Small intestine (tissue), 7 donors: ENCODE data around the gene KLHL21. TPM values are rescaled to one million over a fixed set of nuclear protein-coding genes. Genes with fewer than 3 reads are reported as not detected.
A peak's percentile ranks its signal among the peaks of the same experiment; 100 is the strongest.
"Not testable (repeated sequence)": the region's sequence is repeated elsewhere in the genome, so short reads cannot be mapped to it uniquely, and the experiment has no call there.

Source experiments
- DNase-seq, 2 donors: peaks; one replicate each; pipeline versions ENCODE4 v3.0.0 to v3.0.0-alpha.2; 2013
- FAIRE-seq: peaks from 2 replicates; lab custom pipeline; 2012; peaks lifted over from hg19 to GRCh38; lab: Jason Lieb, UNC
- H3K27ac ChIP-seq, 3 donors: one replicate each; pipeline ENCODE4 v1.5.1; 2013; ENCODE audit warnings: low read length in 2 of 3, mild to moderate bottlenecking in 2 of 3, control low read depth in 1 of 3, inconsistent platforms in 1 of 3, low read depth in 1 of 3, moderate library complexity in 1 of 3
- H3K27me3 ChIP-seq, 3 donors: one replicate each; pipeline ENCODE4 v1.6.1; 2013; ENCODE audit warnings: low read length in 3 of 3, inconsistent platforms in 1 of 3; ENCODE audit not compliant: control insufficient read depth in 3 of 3, insufficient read depth in 3 of 3
- H3K36me3 ChIP-seq, 3 donors: one replicate each; pipeline ENCODE4 v1.6.1; 2013; ENCODE audit warnings: low read length in 3 of 3, inconsistent platforms in 1 of 3, low read depth in 1 of 3, mild to moderate bottlenecking in 1 of 3, moderate library complexity in 1 of 3; ENCODE audit not compliant: control insufficient read depth in 3 of 3, insufficient read depth in 2 of 3
- H3K4me1 ChIP-seq, 3 donors: one replicate each; pipeline ENCODE4 v1.6.1; 2013; ENCODE audit warnings: low read length in 2 of 3, inconsistent platforms in 1 of 3, low read depth in 1 of 3, mild to moderate bottlenecking in 1 of 3, moderate library complexity in 1 of 3; ENCODE audit not compliant: control insufficient read depth in 3 of 3, insufficient read depth in 2 of 3
- H3K4me3 ChIP-seq, 3 donors: one replicate each; pipeline ENCODE4 v1.5.1; 2013; ENCODE audit warnings: low read length in 3 of 3, control low read depth in 1 of 3, inconsistent platforms in 1 of 3, low read depth in 1 of 3, mild to moderate bottlenecking in 1 of 3, moderate library complexity in 1 of 3
- H3K9me3 ChIP-seq, 2 donors: one replicate each; pipeline ENCODE4 v1.6.1; 2013; ENCODE audit warnings: low read depth in 1 of 2, low read length in 1 of 2; ENCODE audit not compliant: control insufficient read depth in 2 of 2, insufficient read depth in 1 of 2
- WGBS, 3 donors: extraction: QIAGEN DNeasy Blood & Tissue Kit; methylation state at CpG; one replicate each; pipeline ENCODE4 v1.1.7; 2013; 5-methylcytosine and 5-hydroxymethylcytosine counted together
- polyA plus RNA-seq, 4 donors: library from polyadenylated mRNA; stranded (reverse) in 3 of 4; unstranded in 1 of 4; fragments of 200-250 nt in 3 of 4; fragments of 120-200 nt in 1 of 4; gene quantifications; one replicate each; pipeline versions ENCODE4 v1.2.1 to v1.2.3, GENCODE V29; 2013
- donor health status: healthy with polysubstance abuse.
- donor health status: control.
- donor health status: control.
- donor health status: Bipolar disorder and iron deficiency.
- donor health status: healthy.

Gene KLHL21
- polyA plus RNA-seq, 4 donors: 3.1 to 10.5 (median 6.4) TPM

DNA sequence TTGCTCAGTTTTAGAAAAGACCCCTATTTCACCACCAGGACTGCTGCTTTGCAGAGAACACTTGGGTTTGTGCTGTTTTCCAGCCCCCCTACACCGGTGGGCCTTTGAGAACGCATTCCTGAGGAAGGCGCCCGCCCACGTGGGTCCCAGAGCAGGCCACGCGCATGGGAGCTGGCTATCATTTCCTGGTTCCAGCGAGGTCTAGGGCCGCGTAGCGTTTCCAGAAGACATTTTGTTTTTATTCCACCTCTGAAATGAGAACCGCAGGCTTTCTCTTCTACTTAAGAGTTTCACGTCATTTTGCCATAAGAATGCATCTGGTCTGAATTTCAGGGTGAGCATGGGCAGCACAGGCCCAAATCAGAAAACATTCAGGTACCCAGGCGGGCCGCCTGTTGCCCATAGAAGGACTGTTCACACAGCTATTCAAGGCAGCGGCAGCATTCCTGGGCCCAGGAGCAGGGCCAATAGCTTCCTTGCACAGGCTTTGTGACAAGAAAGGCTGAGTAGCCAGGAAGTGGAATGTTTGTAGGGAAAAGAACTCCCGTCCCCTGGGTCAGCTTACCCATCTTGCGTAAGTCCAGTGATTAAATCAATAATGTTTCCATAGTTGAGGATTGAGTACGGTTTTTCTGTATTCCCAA is 1.4 kb upstream of the KLHL21 start:
- no peak for DNase-seq
- Histone ChIP-seq H3K36me3 (peaks cover 0 to 9% (median 0%) of the 10 kb centered on the region in 3 donors), H3K4me1 (peaks cover 0 to 22% (median 3%) of the 10 kb centered on the region in 3 donors), H3K9me3 (no peaks in the 10 kb centered on the region), H3K4me3 (peak overlapping the region in 2 of 3 donors; percentile 41 to 89), H3K27me3 (no peaks in the 10 kb centered on the region), H3K27ac (peak overlapping the region; percentile 95 to 100 (median 99))
- FAIRE-seq: no peak
- 38 to 65% (median 63%) methylated on average over 19 of the region's 19 CpGs for WGBS, 3 donors

DNA sequence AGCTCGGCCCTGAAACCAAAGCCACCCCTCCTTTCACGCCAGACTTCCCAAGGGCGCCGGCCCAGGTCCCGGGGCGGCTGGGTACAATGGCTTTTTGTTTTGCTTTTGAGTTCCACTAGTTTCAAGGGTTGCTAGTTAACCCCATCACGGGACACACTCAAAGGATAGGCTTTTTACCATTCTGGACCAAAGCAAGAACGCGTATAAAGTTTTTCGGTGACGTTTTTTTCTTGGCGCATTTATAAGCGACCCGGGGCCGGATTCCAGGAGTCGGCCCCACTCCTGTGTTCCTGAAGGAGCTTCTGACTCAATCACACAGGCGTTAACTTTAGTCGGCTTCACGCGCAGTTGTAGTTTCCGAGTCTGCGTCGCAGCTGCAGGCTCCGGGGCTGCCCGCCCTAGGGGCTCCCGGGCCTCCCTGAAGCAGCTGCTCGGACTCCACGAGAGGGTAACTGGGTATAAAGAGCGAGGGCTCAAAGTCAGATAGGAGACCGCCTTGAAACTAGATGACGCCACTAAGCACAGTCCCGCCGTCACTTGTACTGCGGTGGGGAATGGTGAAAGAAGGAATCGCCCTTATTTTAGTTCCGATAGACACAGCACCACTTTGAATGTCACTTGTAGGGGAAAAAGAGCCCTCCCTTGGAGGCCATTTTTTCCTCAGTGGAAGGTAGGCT is 707 bp upstream of the KLHL21 start:
- FAIRE-seq: no peak
- Histone ChIP-seq H3K9me3 (no peaks in the 10 kb centered on the region), H3K27ac (peak overlapping the region; percentile 95 to 100 (median 99)), H3K4me1 (peaks cover 0 to 22% (median 3%) of the 10 kb centered on the region in 3 donors), H3K27me3 (no peaks in the 10 kb centered on the region), H3K4me3 (peak overlapping the region; percentile 41 to 89 (median 54)), H3K36me3 (peaks cover 0 to 13% (median 0%) of the 10 kb centered on the region in 3 donors)
- WGBS, 3 donors: 1% methylated on average over 35 to 36 of the region's 36 CpGs
- DNase-seq: peak; percentile 71 to 90

DNA sequence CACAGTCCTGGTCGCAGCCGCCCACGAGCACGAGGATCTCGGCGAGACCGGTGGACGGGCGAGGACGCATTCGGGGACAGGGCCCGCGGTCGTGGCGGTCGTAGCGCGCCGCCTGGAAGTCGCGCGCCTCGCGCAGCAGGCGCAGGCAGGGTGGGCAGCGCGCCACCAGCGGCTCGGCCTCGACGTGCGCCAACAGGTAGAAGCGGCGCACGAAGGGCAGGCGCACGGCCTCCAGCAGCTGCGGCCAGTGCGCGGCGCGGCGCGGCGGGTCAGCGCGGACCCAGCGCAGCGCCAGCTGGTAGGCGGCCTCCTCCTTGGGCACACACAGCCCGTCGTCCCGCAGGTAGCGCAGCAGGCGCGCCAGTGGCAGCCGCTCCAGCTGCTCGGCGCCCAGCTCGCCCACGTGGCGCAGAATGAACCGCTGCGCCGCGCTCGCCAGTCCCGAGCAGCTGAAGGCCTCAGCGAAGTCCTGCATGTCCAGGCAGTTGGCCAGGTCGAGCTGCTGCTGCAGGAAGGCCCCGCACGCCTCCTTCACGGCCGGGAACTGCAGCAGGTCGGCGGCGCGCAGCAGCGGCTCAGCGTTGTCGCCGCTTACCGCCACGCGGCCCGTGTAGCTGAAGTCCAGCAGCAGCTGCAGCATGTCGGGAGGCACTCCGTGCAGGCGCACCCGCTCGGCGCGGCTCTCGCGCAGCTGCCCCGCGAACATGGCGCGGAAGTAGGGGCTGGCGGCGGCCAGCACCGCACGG is 573 bp downstream of the KLHL21 start:
- DNase-seq: peak; percentile 43 to 84
- peaks cover 0 to 26% (median 5%) of the 10 kb centered on the region in 3 donors for H3K36me3 ChIP-seq
- no peaks in the 10 kb centered on the region for H3K27me3 ChIP-seq
- no peaks in the 10 kb centered on the region for H3K9me3 ChIP-seq
- peak overlapping the region; percentile 68 to 95 (median 76) for H3K27ac ChIP-seq
- peaks cover 0 to 22% (median 3%) of the 10 kb centered on the region in 3 donors for H3K4me1 ChIP-seq
- H3K4me3 ChIP-seq: peak overlapping the region; percentile 72 to 89 (median 82)
- FAIRE-seq: no peak
- WGBS, 3 donors: 0% methylated on average over 77 to 103 of the region's 103 CpGs

DNA sequence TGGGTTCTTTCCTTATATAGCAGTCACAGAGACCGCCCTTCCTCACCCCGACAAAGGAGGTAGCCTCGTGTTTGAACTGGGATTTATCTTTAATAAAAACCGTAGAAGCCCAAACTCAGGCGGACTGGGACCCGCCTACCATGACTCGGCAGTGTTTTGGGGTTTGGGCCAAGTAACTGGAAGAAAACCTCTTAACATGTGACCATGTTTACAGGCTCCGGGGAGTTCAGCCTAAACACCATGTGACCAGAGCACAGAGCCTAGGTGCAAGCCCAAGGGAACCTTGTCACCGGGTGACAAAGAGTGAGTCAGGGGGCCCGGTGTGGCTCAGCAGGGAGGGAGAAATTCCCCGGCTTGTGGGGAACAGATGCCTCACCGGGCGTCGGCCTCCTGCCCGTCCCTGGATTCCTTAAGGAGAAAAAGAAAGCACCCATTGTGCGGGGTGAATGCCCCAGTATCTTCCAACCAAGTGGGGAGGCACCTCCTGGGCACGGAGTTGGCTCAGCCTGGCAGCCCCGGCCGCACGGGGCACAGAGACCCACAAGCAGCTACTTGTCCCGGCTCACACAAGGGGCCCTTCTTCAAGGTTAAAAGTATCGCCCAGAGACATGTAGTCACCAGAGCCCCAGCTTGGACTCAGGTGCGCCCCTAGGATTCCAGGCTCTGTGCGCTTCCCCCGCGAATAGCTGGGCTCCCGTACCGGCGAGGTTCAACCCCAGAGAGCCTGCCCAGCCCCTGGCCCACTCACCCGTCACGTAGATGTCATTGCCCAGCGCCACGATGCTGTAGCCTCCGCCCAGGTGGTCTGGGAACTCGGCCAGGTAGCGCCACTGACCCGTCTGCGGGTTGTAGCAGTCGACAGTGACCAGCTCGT is 1.4 kb downstream of the KLHL21 start:
- Histone ChIP-seq H3K4me3 (peak overlapping the region; percentile 72 to 89 (median 82)), H3K4me1 (peaks cover 0 to 22% (median 3%) of the 10 kb centered on the region in 3 donors), H3K27me3 (no peaks in the 10 kb centered on the region), H3K27ac (peak overlapping the region; percentile 68 to 95 (median 71)), H3K36me3 (peaks cover 4 to 34% (median 5%) of the 10 kb centered on the region in 3 donors), H3K9me3 (no peaks in the 10 kb centered on the region)
- 0% methylated on average over 39 to 40 of the region's 40 CpGs for WGBS, 3 donors
- DNase-seq (peak; percentile 78 to 80), FAIRE-seq (no peak)

DNA sequence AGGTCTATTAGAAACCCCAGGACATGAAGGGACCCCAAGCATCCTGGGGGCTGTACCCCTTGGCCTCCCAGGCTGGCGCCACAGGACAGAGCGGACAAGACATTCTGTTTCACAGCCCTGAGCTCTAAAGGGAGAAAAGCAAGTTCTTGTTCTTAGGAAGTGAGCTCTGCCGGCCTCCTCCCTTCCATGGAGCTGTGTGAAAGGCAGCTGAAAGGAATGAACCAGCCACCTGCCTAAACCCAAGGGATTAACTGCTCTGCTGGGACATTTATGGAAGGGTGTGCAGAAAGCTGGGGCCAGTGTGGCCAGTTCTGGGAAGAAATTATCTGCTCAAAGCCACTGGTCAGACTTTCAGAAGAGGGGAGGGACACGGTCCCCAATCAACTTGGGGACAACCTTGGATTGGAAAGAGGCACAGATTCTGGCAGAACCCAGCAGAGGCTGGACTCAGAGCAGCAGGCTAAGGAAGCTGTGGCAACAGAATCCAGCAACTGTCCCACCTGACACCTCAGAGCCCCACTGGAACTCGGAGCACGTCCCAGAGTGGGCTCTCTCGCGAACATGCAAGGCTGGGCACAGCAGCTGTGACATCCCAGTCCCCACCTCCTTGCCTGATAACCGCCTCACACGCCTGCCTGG is 2.1 kb downstream of the KLHL21 start:
- H3K36me3 ChIP-seq: peaks cover 4 to 42% (median 5%) of the 10 kb centered on the region in 3 donors
- FAIRE-seq: no peak
- H3K9me3 ChIP-seq: no peaks in the 10 kb centered on the region
- 12 to 18% (median 16%) methylated on average over 10 of the region's 10 CpGs for WGBS, 3 donors
- H3K4me3 ChIP-seq: peak overlapping the region; percentile 33 to 89 (median 72)
- peaks cover 0 to 22% (median 3%) of the 10 kb centered on the region in 3 donors for H3K4me1 ChIP-seq
- no peaks in the 10 kb centered on the region for H3K27me3 ChIP-seq
- DNase-seq: peak in 1 of 2 donors; percentile 16
- peak overlapping the region in 2 of 3 donors; percentile 71 to 95 for H3K27ac ChIP-seq

DNA sequence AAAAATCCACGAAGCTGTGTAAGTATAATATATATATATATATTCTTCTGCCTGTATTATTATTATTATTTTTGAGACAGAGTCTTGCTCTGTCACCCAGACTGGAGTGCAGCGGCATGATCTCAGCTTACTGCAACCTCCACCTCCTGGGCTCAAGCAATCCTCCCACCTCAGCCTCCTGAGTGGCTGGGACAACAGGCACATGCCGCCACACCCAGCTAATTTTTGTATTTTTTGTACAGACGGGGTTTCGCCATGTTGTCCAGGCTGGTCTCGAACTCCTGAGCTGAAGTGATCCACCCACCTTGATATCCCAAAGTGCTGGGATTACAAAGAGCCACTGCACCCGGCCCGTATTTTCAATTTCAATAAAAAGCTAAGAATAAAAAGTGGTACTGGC is 2.7 kb downstream of the KLHL21 start:
- FAIRE-seq, DNase-seq, H3K9me3 ChIP-seq, H3K27me3 ChIP-seq: not testable (repeated sequence)
- Histone ChIP-seq H3K36me3 (peaks cover 4 to 47% (median 5%) of the 10 kb centered on the region in 3 donors), H3K4me1 (peaks cover 0 to 22% (median 3%) of the 10 kb centered on the region in 3 donors), H3K4me3 (peak overlapping the region in 2 of 3 donors; percentile 72 to 89), H3K27ac (peak overlapping the region in 1 of 3 donors; percentile 95)
- 45 to 61% (median 60%) methylated on average over 8 of the region's 8 CpGs for WGBS, 3 donors

DNA sequence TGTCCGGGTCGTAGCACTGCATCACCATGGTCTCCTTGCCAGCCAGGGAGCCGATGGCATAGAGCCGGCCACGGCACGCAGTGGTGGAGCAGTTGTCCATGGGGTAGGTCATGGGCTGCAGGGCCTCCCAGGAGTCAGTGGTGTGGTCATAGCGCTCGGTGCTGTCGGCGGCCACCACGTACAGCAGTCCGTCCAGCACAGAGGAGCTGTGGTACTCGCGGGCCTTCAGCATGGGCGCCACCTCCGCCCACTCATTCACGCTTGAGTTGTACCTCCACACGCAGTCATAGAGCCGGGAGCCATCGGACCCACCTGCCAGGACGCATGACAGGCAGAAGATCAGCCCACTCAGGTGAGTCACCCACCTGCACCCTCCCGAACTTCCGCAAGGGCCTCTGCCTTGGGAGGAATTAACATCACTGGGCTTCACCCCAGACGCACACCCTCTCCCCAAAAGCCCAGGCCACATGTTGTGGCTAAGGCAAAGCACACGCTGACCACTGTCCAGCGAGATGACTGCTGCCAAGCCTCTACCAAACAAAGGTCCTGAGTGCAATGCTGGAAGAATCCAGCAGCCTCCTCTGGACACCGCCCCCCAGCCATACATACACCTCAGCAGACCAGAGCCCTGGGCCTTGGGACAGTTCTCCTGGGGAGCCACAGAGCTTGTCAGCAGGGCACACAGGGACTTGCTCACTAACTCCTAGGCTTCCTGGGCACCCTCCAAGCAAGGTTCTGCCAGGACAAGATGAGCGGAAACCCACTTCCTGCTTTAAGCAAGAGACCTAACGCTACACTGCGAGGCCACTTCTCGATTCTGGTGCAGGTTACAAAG is 3.3 kb downstream of the KLHL21 start:
- Histone ChIP-seq H3K9me3 (no peaks in the 10 kb centered on the region), H3K36me3 (peaks cover 4 to 52% (median 5%) of the 10 kb centered on the region in 3 donors), H3K4me3 (peak overlapping the region in 1 of 3 donors; percentile 24), H3K27ac (peak overlapping the region in 1 of 3 donors; percentile 45), H3K27me3 (no peaks in the 10 kb centered on the region), H3K4me1 (peaks cover 0 to 20% (median 3%) of the 10 kb centered on the region in 3 donors)
- 70 to 81% (median 80%) methylated on average over 31 of the region's 31 CpGs for WGBS, 3 donors
- DNase-seq: peak in 1 of 2 donors; percentile 39
- FAIRE-seq: no peak
